Coronary artery (tissue), 2 donors: Measurements from ENCODE around the gene WDR64.
"Not testable (repeated sequence)": the region's sequence is repeated elsewhere in the genome, so short reads cannot be mapped to it uniquely, and the experiment has no call there.

Experiments used
- DNase-seq: peaks from one replicate; pipeline ENCODE4 v3.0.0-alpha.2; 2017; ENCODE audit warnings: low spot score
- H3K27ac ChIP-seq, 2 donors: fragments of 200-600 bp; sonication (generic); one replicate each; pipeline ENCODE4 v1.5.1; 2016 to 2019
- H3K4me3 ChIP-seq: fragments of 200-600 bp; sonication (generic); 2 replicates; pipeline ENCODE4 v1.5.1; 2016; ENCODE audit warnings: mild to moderate bottlenecking, moderate library complexity
- CTCF ChIP-seq: fragments of 200-600 bp; sonication (generic); IDR thresholded peaks from one replicate; pipeline ENCODE4 v1.5.1; 2019; ENCODE audit warnings: antibody characterized with exemption

WDR64 gene

DNA sequence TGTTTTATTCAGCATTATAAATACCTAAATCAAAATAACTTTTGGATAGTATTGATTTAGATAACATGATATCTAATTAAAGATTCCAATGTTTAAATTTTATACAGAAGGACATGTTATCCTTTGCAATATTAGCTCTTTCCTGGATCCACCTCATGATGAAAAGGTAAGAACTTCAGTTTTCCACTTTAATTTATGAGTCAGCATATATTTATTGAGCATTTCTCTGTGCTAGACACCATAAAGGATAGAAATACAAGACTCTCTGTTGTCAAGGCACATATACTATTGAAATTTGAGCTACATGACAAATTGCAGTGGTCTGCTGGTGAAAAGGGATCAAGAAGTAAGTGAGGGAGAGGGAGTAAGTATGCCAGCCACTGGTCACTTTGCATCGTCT is 127.8 kb downstream of the WDR64 start:
- no peak overlapping the region for H3K4me3 ChIP-seq
- TF ChIP-seq CTCF, result no peak
- H3K27ac ChIP-seq, result no peak overlapping the region
- DNase-seq, result no peak

DNA sequence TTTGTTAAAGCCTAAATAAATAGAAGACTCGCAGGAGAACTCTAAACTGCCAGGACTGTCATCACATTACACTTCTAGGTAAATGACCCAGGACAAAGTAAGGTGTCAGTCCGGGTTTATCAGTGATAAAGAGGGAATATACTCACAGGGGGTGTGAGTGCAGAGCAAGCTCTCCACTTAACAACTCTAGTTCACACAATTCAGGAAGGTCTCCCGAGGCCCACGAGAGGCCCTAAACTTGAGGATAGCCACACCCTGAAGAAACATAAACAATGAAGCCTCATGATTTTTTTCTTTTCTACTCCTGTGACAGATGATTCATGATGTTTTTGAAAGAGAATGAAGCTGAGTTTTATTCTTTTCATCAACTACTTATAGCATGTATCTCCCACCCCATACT is 130.3 kb downstream of the WDR64 start:
- no peak overlapping the region for H3K4me3 ChIP-seq
- no peak for DNase-seq
- no peak for TF ChIP-seq CTCF
- H3K27ac ChIP-seq, result no peak overlapping the region

DNA sequence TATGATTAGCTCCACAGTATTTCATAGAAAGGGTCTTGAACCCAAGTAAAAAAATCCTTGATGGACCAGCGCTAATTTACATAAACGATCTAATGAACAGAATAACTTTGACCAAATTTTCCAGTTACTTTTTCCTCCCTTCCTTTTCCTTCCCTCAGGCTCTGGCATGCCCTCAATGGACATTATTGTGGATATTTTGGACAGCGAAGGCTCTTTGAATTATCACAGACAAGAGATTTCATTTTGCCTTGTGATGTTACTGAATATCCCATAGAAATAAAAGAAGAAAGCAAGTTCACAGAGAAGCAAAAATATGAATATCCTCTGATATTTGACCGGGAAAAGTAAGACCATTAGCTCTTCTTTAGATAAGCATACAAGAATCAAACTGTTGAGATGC is 135.6 kb downstream of the WDR64 start:
- no peak overlapping the region for H3K27ac ChIP-seq
- no peak for DNase-seq
- no peak overlapping the region for H3K4me3 ChIP-seq
- TF ChIP-seq CTCF, result no peak

GRCh38 chr1:241789061-241789460 is 137.0 kb downstream of the WDR64 start:
- Histone ChIP-seq H3K4me3 (no peak overlapping the region), H3K27ac (no peak overlapping the region)
- TF ChIP-seq CTCF, result no peak
- DNase-seq, result no peak

DNA sequence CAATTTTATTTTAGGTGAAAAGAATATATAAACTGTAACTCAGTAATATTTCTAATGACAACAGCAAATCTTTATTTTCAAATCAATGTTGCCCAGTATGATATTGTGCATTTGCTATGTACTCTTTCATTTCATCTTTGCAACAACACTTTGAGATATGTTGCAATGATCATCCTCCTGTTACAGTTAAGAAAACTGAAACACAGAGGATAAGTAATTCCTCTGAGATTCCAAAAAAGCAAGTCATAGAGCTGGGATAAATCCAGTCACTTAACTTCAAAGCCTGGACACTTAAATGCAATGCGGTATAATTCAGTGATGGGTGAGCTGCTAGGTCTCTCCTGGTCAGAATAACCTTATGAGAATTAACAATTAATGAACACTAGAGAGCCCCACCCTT is 147.3 kb downstream of the WDR64 start:
- Histone ChIP-seq H3K27ac (no peak overlapping the region), H3K4me3 (no peak overlapping the region)
- no peak for DNase-seq
- TF ChIP-seq CTCF, result no peak

DNA sequence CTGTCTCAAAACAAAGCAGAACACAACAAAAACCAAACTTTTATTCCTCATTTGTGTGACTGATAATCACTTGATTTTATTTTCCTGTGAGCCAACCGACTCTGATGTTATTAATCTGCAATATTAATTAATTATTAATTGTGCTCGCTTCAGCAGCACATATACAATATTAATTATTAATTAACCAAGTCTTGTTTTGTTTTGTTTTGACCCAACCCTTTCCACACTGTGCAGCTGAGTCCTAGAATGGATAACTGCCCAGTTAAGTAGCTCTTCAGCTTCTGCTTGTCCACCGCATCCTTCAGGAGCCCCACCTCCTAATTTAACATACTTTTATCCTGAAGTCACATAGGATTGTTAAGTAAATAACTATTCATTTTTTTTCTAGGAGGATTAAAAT is 148.6 kb downstream of the WDR64 start:
- no peak overlapping the region for H3K4me3 ChIP-seq
- no peak for TF ChIP-seq CTCF
- no peak for DNase-seq
- H3K27ac ChIP-seq, result no peak overlapping the region

DNA sequence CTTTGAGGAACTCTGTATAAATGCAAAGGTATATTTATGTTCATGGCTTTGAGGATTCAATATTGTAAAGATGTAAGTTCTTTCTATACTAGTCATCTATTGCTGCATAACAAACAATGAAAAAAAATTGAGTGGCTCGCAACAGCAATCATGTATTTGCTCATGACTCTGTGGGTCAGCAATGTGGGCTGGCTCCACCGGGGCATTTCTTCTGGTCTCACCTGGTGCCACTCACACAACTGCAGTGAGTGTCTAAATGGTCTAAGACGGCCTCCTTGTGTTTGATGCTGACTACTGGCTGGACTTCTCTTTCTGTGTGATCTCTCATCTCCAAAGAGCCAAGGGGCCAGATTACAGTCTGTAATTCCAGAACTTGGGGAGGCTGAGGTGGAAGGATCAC is 150.8 kb downstream of the WDR64 start:
- H3K4me3 ChIP-seq, result no peak overlapping the region
- no peak for DNase-seq
- TF ChIP-seq CTCF, result no peak
- no peak overlapping the region for H3K27ac ChIP-seq

GRCh38 chr1:241804706-241805105 is 152.6 kb downstream of the WDR64 start:
- not testable (repeated sequence) for DNase-seq, H3K27ac ChIP-seq, H3K4me3 ChIP-seq
